ENCODE results near the gene ZNF813.

DNA sequence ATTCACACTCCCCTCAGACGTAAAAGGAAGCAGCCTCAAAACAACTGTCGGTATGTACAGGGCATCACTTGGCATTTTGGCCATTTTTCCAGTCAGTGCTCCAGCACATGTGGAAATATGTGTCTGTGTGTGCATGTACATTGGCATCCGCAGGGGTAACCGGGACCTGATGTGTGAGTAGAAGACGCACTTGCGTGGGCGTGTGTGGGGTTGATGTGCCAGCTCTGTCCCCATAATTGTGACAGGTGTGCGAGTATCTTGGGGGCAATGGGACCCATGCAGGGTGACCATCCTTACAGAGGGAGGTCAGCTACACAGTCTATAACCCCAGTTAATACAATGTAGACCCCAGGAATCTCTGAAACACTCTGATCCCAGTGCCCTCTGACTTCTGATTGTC is 63.1 kb downstream of the ZNF813 start:
- TF ChIP-seq, protein P1, sequence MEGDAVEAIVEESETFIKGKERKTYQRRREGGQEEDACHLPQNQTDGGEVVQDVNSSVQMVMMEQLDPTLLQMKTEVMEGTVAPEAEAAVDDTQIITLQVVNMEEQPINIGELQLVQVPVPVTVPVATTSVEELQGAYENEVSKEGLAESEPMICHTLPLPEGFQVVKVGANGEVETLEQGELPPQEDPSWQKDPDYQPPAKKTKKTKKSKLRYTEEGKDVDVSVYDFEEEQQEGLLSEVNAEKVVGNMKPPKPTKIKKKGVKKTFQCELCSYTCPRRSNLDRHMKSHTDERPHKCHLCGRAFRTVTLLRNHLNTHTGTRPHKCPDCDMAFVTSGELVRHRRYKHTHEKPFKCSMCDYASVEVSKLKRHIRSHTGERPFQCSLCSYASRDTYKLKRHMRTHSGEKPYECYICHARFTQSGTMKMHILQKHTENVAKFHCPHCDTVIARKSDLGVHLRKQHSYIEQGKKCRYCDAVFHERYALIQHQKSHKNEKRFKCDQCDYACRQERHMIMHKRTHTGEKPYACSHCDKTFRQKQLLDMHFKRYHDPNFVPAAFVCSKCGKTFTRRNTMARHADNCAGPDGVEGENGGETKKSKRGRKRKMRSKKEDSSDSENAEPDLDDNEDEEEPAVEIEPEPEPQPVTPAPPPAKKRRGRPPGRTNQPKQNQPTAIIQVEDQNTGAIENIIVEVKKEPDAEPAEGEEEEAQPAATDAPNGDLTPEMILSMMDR (IDR thresholded peaks at IDR 0.05; ENCODE audit: low read length) = no peak
- TF ChIP-seq EZH2 (IDR thresholded peaks at IDR 0.05; ENCODE audit: borderline replicate concordance, low read length) = no peak
